Smooth muscle cell (in vitro differentiated cells): ENCODE results near the gene TM7SF3. TPM values are rescaled to one million over a fixed set of nuclear protein-coding genes. Genes with fewer than 3 reads are reported as not detected.
A peak's percentile ranks its signal among the peaks of the same experiment; 100 is the strongest.

Experiments used
- DNase-seq: peaks from one replicate; lab custom pipeline; 2025; ENCODE audit not compliant: unreplicated experiment; lab: John Stamatoyannopoulos, UW
- H2AFZ ChIP-seq: fragments of 200-600 bp; sonication (generic); 2 replicates; pipeline ENCODE4 v1.6.0; 2016; ENCODE audit warnings: antibody characterized with exemption, low read depth, mild to moderate bottlenecking
- H3F3A ChIP-seq: fragments of 200-600 bp; sonication (generic); 2 replicates; pipeline ENCODE4 v1.6.0; 2017; ENCODE audit warnings: antibody characterized with exemption, low read depth
- H3K27ac ChIP-seq: fragments of 200-600 bp; sonication (generic); 2 replicates; pipeline ENCODE4 v1.5.1; 2016; ENCODE audit warnings: low read depth, mild to moderate bottlenecking
- H3K27me3 ChIP-seq: fragments of 200-600 bp; sonication (generic); 2 replicates; pipeline ENCODE4 v1.6.1; 2016; ENCODE audit warnings: low read depth, mild to moderate bottlenecking
- H3K36me3 ChIP-seq: fragments of 200-600 bp; sonication (generic); 2 replicates; pipeline ENCODE4 v1.5.1; 2016; ENCODE audit warnings: low read depth
- H3K4me1 ChIP-seq: fragments of 200-600 bp; sonication (generic); 2 replicates; pipeline ENCODE4 v1.5.1; 2016; ENCODE audit warnings: low read depth
- H3K4me2 ChIP-seq: fragments of 200-600 bp; sonication (generic); 2 replicates; pipeline ENCODE4 v1.6.0; 2016; ENCODE audit warnings: mild to moderate bottlenecking
- H3K4me3 ChIP-seq: fragments of 200-600 bp; sonication (generic); 2 replicates; pipeline ENCODE4 v1.5.1; 2016; ENCODE audit warnings: mild to moderate bottlenecking
- H3K79me2 ChIP-seq: fragments of 200-600 bp; sonication (generic); 2 replicates; pipeline ENCODE4 v1.6.0; 2016; ENCODE audit warnings: low read depth, mild to moderate bottlenecking
- H3K9ac ChIP-seq: fragments of 200-600 bp; sonication (generic); 2 replicates; pipeline ENCODE4 v1.6.0; 2016; ENCODE audit warnings: low read depth
- H3K9me3 ChIP-seq: fragments of 200-600 bp; sonication (generic); replicated peaks from 2 replicates; pipeline ENCODE4 v1.5.1; 2016; ENCODE audit warnings: low read depth
- H4K20me1 ChIP-seq: fragments of 200-600 bp; sonication (generic); 2 replicates; pipeline ENCODE4 v1.6.0; 2016; ENCODE audit warnings: low read depth
- WGBS: methylation state at CpG from one replicate; pipeline ENCODE4 v1.1.7; 2016; ENCODE audit warnings: low lambda C conversion rate; 5-methylcytosine and 5-hydroxymethylcytosine counted together
- polyA plus RNA-seq: library from polyadenylated mRNA; unstranded; fragments of >200 nt; fragmentation: Nextera tagmentation; extraction: Ambion mirVana; gene quantifications from 2 replicates; pipeline ENCODE4 v1.2.1, GENCODE V29; 2016
- total RNA-seq: library from RNA; depleted of rRNA; stranded (reverse); fragments of >200 nt; gene quantifications from 2 replicates; pipeline ENCODE4 v1.2.3, GENCODE V29; 2014
- TF ChIP-seq, protein P1 (sequence below): fragments of 200-600 bp; sonication (generic); IDR thresholded peaks from 2 replicates; pipeline ENCODE4 v1.5.1; 2017; ENCODE audit warnings: borderline replicate concordance, mild to moderate bottlenecking, antibody characterized with exemption; ENCODE audit not compliant: insufficient read depth, poor library complexity, severe bottlenecking

TM7SF3 gene
- total and polyA plus RNA-seq, 2 experiments from 2014 or later = 48.2 to 67.4 TPM

DNA sequence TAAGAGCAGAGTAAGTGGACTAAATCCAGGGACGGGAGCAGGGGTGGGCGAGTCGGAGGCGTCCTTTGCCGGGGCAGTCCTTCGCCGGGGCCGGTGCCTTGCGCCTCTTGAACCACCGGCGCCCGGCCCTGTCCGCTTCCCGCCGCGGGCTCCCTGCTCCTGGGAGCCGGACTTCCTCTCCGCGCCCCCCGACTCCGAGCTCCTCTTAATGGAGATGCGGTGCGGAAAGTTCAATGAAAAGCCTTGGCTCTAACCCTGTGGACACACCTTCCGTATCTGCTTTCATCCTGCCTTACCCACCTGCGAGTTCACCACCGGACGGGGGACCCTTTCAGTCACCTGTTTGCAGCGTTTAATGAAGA is 75.5 kb downstream of the TM7SF3 start:
- peaks cover 48% of the 10 kb centered on the region for H4K20me1 ChIP-seq
- H3K4me1 ChIP-seq = peaks cover 35% of the 10 kb centered on the region
- peaks cover 84% of the 10 kb centered on the region for H3K79me2 ChIP-seq
- peak overlapping the region; percentile 68 for H3K4me3 ChIP-seq
- TF ChIP-seq, protein P1, sequence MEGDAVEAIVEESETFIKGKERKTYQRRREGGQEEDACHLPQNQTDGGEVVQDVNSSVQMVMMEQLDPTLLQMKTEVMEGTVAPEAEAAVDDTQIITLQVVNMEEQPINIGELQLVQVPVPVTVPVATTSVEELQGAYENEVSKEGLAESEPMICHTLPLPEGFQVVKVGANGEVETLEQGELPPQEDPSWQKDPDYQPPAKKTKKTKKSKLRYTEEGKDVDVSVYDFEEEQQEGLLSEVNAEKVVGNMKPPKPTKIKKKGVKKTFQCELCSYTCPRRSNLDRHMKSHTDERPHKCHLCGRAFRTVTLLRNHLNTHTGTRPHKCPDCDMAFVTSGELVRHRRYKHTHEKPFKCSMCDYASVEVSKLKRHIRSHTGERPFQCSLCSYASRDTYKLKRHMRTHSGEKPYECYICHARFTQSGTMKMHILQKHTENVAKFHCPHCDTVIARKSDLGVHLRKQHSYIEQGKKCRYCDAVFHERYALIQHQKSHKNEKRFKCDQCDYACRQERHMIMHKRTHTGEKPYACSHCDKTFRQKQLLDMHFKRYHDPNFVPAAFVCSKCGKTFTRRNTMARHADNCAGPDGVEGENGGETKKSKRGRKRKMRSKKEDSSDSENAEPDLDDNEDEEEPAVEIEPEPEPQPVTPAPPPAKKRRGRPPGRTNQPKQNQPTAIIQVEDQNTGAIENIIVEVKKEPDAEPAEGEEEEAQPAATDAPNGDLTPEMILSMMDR = no peak
- peak overlapping the region; percentile 91 for H3K4me2 ChIP-seq
- WGBS = 0% methylated on average over 28 of the region's 28 CpGs
- H2AFZ ChIP-seq = peak overlapping the region; percentile 86
- H3K36me3 ChIP-seq = no peaks in the 10 kb centered on the region
- no peak for DNase-seq
- H3K27ac ChIP-seq = peak overlapping the region; percentile 97
- peak overlapping the region; percentile 96 for H3K9ac ChIP-seq
- H3F3A ChIP-seq = no peaks in the 10 kb centered on the region
- no peaks in the 10 kb centered on the region for H3K9me3 ChIP-seq
- no peaks in the 10 kb centered on the region for H3K27me3 ChIP-seq

DNA sequence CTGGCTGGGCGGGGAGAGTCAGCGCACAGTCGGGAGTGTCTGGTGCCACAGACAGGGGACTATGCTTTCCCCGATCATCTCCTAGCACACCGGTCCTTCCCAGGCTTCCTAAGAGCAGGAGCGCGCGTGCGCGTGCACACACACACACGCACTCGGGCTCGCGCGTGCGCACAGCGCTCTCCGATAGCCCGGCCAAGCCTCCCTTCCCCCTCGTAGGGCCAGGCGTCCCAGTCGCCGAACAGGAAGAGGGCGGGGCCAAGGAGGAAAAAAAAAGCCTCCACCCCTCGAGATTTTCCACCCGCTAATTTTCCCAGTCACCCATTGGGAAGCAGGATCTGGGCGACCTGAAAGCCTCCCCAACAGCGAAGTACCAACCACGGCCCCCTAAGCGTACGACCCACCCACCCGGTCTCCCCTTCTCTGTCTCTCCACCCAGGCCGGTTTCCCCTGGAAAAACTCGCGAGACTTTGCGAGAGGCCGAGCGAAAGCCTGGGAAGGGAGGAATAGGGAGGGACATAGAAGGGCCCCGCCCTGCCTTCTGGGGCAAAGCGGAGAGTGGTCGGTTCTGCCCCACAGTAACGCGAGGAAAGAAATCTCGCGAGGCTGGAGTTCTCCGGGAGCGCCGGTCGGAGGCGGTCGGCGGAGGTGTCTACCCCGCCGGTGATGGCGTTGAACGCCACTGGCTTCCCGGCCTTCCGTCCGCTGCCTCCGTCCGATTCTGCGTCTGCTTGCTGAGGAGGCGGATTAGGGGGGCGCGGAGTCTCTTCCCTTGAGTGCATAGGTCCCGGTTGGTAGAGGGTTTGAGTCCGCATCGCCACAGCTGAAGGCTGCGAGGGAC is 76.1 kb downstream of the TM7SF3 start, which contains the start of the genes FGFR1OP2 and INTS13:
FGFR1OP2 (plus strand) TSS at position 608 of the 838 bp plus-strand sequence. CDS start 15,689 bp downstream, outside the sequence.
INTS13 (minus strand) TSS at position 119 of the 838 bp plus-strand sequence. CDS start 1,178 bp downstream, outside the sequence.
- H3K4me2 ChIP-seq = peak within 1 kb of the TSS; percentile 91
- under 1% methylated on average over 67 of the region's 69 CpGs for WGBS

DNA sequence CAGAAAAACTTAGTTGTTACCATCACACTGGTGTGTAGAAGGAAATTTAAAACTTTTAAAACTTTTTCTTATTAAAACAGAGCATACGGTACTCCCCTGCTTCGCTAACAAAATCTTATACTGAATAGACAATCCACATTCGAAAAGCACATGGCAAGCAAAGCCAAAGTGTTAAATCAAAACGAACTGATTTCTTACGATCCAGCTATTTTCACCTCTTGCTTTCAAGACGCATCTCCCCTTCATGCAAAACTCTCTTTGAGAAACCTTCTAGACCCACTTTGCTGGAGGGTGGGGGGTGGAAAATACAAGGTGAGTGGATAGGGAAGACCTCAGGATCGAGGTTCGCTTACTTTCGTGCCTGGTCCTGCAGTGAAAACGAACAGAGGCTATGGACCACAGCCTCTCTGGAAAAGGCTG is 76.7 kb downstream of the TM7SF3 start:
- Histone ChIP-seq H3K4me2 (peak overlapping the region; percentile 90), H3K4me3 (peak overlapping the region; percentile 68), H3K27ac (peak overlapping the region; percentile 97), H4K20me1 (peaks cover 37% of the 10 kb centered on the region), H3K9me3 (no peaks in the 10 kb centered on the region), H3F3A (no peaks in the 10 kb centered on the region), H3K36me3 (no peaks in the 10 kb centered on the region), H2AFZ (peak overlapping the region; percentile 1), H3K27me3 (no peaks in the 10 kb centered on the region), H3K4me1 (peaks cover 35% of the 10 kb centered on the region), H3K9ac (peak overlapping the region; percentile 96), H3K79me2 (peaks cover 75% of the 10 kb centered on the region)
- TF ChIP-seq, protein P1 = no peak
- DNase-seq = no peak
- WGBS = under 1% methylated on average over 10 of the region's 10 CpGs

More for the DNA sequence above, 76.1 kb downstream of the TM7SF3 start, which contains the start of the genes FGFR1OP2 and INTS13:
- H3F3A ChIP-seq = no peaks in the 10 kb centered on the region
- peaks cover 81% of the 10 kb centered on the region for H3K79me2 ChIP-seq
- no peaks in the 10 kb centered on the region for H3K27me3 ChIP-seq
- H3K36me3 ChIP-seq = no peaks in the 10 kb centered on the region
- peak within 1 kb of the TSS; percentile 96 for H3K9ac ChIP-seq
- peaks cover 43% of the 10 kb centered on the region for H4K20me1 ChIP-seq
- peaks cover 35% of the 10 kb centered on the region for H3K4me1 ChIP-seq
- peak within 1 kb of the TSS; percentile 97 for H3K27ac ChIP-seq
- peak within 1 kb of the TSS; percentile 68 for H3K4me3 ChIP-seq
- peak within 1 kb of the TSS; percentile 86 for H2AFZ ChIP-seq
- DNase-seq = peak; percentile 99
- TF ChIP-seq, protein P1 = no peak
- H3K9me3 ChIP-seq = no peaks in the 10 kb centered on the region
